AG04449 (cell line): ENCODE results near the gene PRR23B.

Source experiments
- CTCF ChIA-PET: fragments of 350-600 bp; formaldehyde crosslinking; extraction: SDS; loops from one replicate; lab custom pipeline; 2021; ENCODE audit warnings: antibody characterized with exemption; lab: Yijun Ruan, JAX
- POLR2A ChIA-PET: fragments of 400-600, 350-600 bp; formaldehyde crosslinking; extraction: SDS; loops from one replicate; lab custom pipeline; 2020; ENCODE audit warnings: antibody characterized with exemption, inconsistent platforms; lab: Yijun Ruan, JAX
- DNase-seq: peaks from one replicate; pipeline ENCODE4 v3.0.0-alpha.2; 2010; ENCODE audit warnings: low read depth, low spot score
- H3K4me3 ChIP-seq: 2 replicates; pipeline ENCODE4 v1.5.1; 2011; ENCODE audit warnings: low read depth, mild to moderate bottlenecking, control low read depth, low read length
- TF ChIP-seq, protein P1 (sequence below): IDR thresholded peaks from one replicate; pipeline ENCODE4 v1.5.1; 2011; ENCODE audit warnings: mild to moderate bottlenecking, moderate library complexity, low read length, control low read depth, inconsistent platforms; ENCODE audit not compliant: insufficient read depth; ENCODE audit errors: missing control alignments

The PRR23B gene

GRCh38 chr3:139020868-139021234 is at the start of gene PRR23B:
TSS of gene PRR23B (minus strand) at chr3:139020926. CDS start at chr3:139020661, 265 bp downstream.
- ChIA-PET CTCF (no interaction called here), POLR2A (no interaction called here)
- DNase-seq: no peak

GRCh38 chr3:139062918-139063317 is 42.2 kb upstream of the PRR23B start:
- CTCF ChIA-PET: no interaction called here
- TF ChIP-seq, protein P1, sequence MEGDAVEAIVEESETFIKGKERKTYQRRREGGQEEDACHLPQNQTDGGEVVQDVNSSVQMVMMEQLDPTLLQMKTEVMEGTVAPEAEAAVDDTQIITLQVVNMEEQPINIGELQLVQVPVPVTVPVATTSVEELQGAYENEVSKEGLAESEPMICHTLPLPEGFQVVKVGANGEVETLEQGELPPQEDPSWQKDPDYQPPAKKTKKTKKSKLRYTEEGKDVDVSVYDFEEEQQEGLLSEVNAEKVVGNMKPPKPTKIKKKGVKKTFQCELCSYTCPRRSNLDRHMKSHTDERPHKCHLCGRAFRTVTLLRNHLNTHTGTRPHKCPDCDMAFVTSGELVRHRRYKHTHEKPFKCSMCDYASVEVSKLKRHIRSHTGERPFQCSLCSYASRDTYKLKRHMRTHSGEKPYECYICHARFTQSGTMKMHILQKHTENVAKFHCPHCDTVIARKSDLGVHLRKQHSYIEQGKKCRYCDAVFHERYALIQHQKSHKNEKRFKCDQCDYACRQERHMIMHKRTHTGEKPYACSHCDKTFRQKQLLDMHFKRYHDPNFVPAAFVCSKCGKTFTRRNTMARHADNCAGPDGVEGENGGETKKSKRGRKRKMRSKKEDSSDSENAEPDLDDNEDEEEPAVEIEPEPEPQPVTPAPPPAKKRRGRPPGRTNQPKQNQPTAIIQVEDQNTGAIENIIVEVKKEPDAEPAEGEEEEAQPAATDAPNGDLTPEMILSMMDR: no peak
- H3K4me3 ChIP-seq: no peak overlapping the region
- no peak for DNase-seq
- POLR2A ChIA-PET: no interaction called here

More at GRCh38 chr3:139020868-139021234, at the start of gene PRR23B:
- no peak within 1 kb of the TSS for H3K4me3 ChIP-seq
- TF ChIP-seq, protein P1: no peak

GRCh38 chr3:139052802-139053600 is 32.3 kb upstream of the PRR23B start:
- TF ChIP-seq, protein P1: no peak
- no peak for DNase-seq
- POLR2A ChIA-PET: no interaction called here
- CTCF ChIA-PET: no interaction called here
- H3K4me3 ChIP-seq: no peak overlapping the region

- DNase-seq: no peak
- ChIA-PET POLR2A (no interaction called here), CTCF (no interaction called here)
- H3K4me3 ChIP-seq: no peak within 1 kb of the TSS
- TF ChIP-seq, protein P1: no peak
These were observed 23.9 kb upstream of the PRR23B start, which contains the start of gene PRR23C for GRCh38 chr3:139044366-139045210. TSS of gene PRR23C (minus strand) at chr3:139044892. CDS start at chr3:139044620, 272 bp downstream.

DNA sequence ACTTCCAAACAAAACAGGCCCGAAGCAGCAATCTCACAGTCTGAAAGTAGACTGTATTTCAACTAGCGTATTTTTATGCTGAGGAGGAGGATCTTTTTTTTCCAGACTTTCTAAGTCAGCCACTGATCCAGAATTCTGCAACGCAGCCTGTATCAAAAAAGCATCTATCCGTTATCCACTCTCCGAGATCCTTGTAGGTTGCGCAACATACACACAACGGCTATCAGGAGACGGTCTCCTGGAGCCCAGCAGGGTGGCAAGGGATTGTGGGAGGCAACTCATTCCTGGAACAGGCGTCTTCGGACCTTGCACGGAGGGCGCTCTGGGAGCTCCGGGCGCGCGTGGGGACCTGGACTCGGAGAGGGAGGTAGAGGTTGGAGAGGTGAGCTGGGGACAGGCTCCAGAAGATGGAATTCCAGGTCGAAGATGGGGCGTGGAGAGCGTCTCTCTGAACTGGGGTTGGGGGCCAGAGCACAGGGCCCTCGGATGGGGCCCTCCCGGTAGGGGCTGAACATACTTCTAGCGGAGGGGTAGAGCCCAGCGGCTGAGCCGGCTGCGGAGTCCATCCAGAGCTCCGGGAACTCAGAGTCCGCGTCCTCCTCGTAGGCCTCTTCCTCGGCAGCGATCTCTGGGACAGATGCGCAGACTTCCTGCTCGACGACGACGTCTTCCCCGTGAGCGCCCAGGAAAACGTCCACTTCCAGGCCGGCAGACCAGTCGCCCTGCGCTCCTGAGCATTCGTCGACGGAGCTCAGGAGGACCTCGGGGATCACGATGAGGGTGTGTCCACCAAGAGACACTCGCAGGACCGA is 23.0 kb upstream of the PRR23B start:
- TF ChIP-seq, protein P1: no peak
- CTCF ChIA-PET: no interaction called here

DNA sequence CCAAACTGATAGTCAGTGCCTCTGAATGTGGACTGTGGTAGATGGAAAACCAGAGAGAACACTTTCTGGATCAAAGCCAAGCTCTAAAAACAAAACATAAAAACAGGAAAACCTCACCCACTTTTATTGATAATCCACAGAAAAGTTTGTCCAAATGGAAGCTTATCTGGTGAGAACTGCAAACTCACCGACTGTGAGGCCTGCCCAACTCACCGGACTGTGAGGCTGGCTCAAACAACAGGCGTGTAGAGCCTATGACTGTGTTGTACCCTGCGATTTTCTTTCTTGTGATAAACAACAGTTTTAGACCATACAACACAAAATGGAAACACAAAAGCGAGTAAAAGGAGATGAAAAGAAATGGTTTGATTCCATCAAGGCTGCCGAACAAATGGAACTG is 16.8 kb upstream of the PRR23B start:
- POLR2A ChIA-PET: no interaction called here
- CTCF ChIA-PET: no interaction called here
- no peak overlapping the region for H3K4me3 ChIP-seq
- DNase-seq: no peak
- TF ChIP-seq, protein P1: no peak

More for the DNA sequence above, 23.0 kb upstream of the PRR23B start:
- H3K4me3 ChIP-seq: no peak overlapping the region
- POLR2A ChIA-PET: no interaction called here
- DNase-seq: no peak
